HG03139 (cell line): ENCODE results near the gene ACSS1.

Experiments
- ATAC-seq: cut with Tn5 transposase; IDR thresholded peaks from one replicate; pipeline ENCODE4 v1.9.1; 2021; ENCODE audit not compliant: unreplicated experiment

ACSS1 gene

DNA sequence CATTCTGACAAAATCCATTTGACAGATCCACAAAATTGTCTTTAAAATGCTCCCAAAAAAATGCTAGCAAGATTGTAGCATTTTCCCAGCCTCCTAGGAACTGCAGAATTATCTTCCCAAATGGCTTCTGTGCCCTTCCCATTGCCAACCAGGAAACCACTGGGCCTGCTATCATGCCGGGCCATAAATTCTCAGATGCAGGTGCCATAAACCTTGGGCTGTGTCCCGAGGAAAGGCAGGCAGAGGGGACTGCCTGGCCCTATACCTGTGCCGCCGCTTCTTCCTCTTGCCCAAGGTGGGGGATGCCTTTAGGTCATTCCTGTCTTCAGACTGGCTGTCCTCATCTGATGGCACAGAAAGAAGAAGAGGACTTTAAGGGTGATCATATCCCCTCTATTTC lies 21.2 kb upstream of the ACSS1 start:
- ATAC-seq, result no peak

DNA sequence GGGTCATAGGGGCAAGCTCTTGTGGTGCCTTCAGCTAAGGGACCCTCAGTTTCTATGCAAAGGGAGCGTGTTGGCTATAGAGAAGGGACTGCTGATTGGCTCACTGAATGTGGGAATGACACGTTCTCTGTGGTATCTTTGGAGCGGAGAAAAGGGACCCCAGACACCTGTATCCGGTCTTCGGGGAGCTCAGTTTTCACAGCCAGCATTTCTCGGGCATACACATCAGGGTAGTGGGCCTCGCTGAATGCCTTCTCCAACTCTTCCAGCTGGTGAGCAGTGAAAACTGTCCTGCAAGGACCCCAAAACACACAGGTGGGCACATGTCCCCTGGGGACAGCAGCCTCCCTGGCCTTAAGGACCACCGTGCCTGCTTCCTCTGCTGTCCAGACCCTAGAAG lies 20.7 kb upstream of the ACSS1 start:
- ATAC-seq, result no peak

GRCh38 chr20:25077610-25078169 lies 19.8 kb upstream of the ACSS1 start:
- ATAC-seq, result no peak

- no peak for ATAC-seq
Measured at GRCh38 chr20:25076731-25077609, 19.0 kb upstream of the ACSS1 start.

DNA sequence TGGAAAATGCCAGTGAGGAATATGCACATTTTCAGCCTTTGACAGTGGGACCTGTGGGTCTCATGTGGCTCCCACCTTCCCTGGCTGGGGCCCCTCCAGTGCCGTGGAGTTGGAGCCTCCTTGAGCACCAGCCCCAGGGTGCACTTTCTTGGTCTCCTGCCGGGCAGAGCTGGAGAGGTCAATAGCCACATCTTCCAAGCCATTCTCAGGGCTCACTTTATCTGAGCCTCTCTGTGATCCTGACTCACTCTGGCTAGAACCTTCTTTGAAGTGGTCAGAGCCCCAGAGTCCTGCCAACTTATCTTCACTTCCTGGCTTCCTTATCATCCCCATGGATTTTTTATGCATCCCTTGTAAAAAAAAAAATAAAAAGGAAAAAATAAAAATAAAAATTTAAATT lies 18.3 kb upstream of the ACSS1 start:
- ATAC-seq, result no peak

DNA sequence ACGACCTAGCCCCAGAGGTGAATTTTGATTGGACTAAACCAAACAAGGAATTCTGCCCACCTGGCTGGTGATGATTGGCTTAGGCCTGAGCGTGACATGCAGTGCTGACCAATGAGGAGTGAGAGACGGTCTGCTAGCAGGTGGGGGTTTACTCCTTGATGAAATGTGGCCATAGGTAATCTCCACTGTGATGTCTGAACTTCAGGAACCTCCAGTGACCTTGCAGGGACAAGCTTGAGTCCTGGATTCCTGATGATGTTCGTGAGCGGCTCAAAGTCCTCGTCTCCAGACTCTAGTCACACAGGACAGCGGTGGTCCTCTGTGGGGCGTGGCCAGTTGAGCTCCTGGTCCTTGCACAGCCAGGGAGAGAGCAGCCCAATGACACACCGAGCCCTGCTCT lies 15.6 kb upstream of the ACSS1 start:
- ATAC-seq, result no peak

GRCh38 chr20:25072226-25072811 lies 14.4 kb upstream of the ACSS1 start:
- ATAC-seq, result no peak

GRCh38 chr20:25071734-25072133 lies 13.8 kb upstream of the ACSS1 start:
- no peak for ATAC-seq

DNA sequence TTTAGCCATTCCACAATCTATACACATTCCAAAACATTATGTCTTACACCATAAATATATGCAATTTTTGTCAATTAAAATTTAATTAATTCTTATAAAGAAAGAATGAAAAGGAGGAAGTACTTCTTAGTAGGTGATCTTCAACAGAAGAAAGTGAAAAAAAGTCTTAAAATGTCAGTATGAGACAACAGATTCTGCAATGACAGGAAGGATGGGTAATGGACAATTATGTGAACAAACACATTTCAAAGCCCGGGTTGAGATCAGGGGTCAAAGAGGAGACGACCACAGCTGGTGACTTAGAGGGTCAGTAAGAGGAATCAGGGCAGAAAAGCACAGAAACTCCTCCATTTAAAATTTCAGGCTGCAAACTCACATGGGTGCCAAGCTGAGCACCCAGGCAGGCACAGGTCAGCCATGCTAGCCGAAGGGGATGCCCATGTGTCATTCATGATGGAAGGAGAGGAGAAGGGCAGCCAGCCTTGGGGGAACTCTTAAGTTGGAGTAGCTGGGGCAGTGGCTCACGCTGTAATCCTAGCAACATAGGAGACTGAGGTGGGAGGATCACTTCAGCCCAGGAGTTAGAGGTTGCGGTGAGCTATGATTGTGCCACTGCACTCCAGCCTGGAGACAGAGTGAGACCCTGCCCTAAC lies 13.0 kb upstream of the ACSS1 start:
- no peak for ATAC-seq

- ATAC-seq, result no peak
Measured at GRCh38 chr20:25067102-25067987, 9.4 kb upstream of the ACSS1 start.

DNA sequence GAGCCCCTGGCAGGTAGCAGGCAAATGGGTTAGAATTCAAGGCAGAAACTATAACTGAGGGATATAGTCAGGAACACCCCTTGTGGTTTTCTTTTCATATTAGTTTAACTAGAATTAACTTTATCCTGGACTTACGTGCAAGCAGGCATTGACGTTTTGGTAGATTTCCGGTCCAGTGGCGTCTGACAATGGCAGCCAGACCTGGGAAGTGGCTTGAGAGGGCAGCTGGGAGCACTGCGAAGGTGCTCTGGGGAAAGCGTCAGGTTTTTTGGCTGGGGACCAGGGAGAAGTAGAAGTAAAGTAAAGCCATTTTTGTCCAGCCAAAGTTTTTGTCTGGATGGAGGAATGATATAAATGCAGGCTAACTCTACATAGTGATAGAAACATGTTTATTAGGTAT lies 8.4 kb upstream of the ACSS1 start:
- ATAC-seq, result no peak

GRCh38 chr20:25065625-25066338 lies 7.8 kb upstream of the ACSS1 start:
- ATAC-seq, result no peak

DNA sequence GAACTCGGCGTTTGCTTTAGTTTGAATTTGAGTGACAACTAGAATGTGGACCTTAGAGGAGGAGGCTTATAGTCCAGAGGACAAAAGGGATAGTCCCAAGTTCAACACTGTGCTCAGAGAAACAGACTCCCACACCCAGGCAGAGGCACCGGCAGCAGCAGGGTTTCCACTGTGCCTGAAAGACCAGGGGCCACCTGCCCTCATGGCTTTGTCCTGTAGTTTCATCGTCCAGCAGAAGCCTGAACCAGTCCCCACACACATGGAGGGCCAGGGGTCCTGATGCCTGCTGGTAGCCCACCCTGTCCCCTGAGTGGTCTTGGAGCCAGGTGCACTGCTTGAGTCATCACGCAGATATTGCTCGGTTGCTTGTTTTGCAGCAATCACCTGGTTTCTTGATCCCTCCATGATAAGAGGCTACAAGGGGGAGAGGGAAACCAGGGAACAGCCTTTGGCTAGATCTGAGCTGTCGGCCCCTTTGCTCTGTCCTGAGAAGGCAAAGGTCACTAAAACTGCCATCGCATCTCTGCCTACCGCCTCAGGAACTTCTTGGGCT lies 7.2 kb upstream of the ACSS1 start:
- ATAC-seq, result no peak

DNA sequence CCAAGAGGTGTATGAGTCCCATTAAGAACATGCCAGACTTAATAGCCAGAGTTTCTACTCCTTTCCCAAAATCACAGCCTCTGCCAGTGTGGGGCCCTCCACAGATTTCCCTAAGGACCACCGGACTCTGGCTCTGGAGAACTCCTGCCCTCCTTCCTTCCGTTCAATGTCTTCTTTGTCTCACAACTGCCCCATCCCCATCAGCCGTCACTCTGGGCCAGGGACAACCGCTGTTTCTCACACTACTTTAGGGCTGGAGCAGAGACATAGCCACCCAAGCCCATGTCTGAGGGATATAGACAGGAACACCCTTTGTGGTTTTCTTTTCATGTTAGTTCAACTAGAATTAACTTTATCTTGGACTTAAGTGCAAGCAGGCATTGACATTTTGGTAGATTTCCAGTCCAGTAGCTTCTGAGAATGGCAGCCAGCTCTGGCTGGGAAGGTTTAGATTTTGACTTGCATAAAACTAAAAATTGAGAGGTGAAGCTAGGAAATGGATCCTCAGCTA lies 6.7 kb upstream of the ACSS1 start:
- ATAC-seq, result no peak

- no peak for ATAC-seq
Measured at GRCh38 chr20:25063981-25064380, 6.0 kb upstream of the ACSS1 start.

GRCh38 chr20:25063546-25063945 lies 5.6 kb upstream of the ACSS1 start:
- no peak for ATAC-seq

DNA sequence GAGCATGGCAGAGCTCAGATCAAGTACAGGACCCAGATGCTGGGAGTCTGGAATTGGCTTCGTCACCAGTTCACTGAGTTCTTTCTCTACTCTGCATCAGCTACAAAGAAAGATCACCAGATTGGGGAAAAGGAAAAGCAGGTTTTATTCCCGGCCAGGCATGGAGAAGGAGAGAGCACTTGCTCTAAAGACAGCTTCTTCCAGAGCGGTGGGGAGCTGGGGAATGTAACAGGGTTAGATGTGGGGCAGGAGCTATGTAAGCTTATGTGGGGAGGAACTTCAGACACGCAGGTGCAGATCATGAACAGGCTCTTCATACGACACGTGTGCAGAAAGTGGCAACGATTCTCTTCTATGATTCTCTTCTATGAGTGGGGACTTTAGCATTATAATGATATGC lies 4.9 kb upstream of the ACSS1 start:
- no peak for ATAC-seq

GRCh38 chr20:25061821-25062530 lies 4.0 kb upstream of the ACSS1 start:
- ATAC-seq, result no peak
